ENCODE results near the gene KDM2B.

KDM2B gene

GRCh38 chr12:121453629-121454028 lies 127.2 kb downstream of the KDM2B start:
- DNase-seq: no peak

- DNase-seq: no peak
These were observed 127.8 kb downstream of the KDM2B start for GRCh38 chr12:121452985-121453360.

GRCh38 chr12:121452340-121452984 lies 128.4 kb downstream of the KDM2B start:
- no peak for DNase-seq

GRCh38 chr12:121451961-121452339 lies 128.9 kb downstream of the KDM2B start:
- DNase-seq: no peak

- DNase-seq: no peak
These were observed 132.0 kb downstream of the KDM2B start for GRCh38 chr12:121448771-121449315.

- DNase-seq: no peak
These were observed 134.1 kb downstream of the KDM2B start for GRCh38 chr12:121446750-121447149.

- no peak for DNase-seq
These were observed 136.0 kb downstream of the KDM2B start for GRCh38 chr12:121444842-121445202.

- DNase-seq: no peak
These were observed 136.6 kb downstream of the KDM2B start for GRCh38 chr12:121443911-121444841.

- DNase-seq: peak; percentile 57
These were observed 137.5 kb downstream of the KDM2B start for GRCh38 chr12:121443193-121443870.

GRCh38 chr12:121442028-121442948 lies 138.5 kb downstream of the KDM2B start:
- DNase-seq: no peak

GRCh38 chr12:121441555-121441954 lies 139.3 kb downstream of the KDM2B start:
- DNase-seq: peak; percentile 5

GRCh38 chr12:121440768-121441167 lies 140.1 kb downstream of the KDM2B start:
- no peak for DNase-seq

- no peak for DNase-seq
These were observed 141.1 kb downstream of the KDM2B start for GRCh38 chr12:121439715-121440114.

GRCh38 chr12:121438905-121439304 lies 141.9 kb downstream of the KDM2B start:
- DNase-seq: no peak

GRCh38 chr12:121436706-121437105 lies 144.1 kb downstream of the KDM2B start:
- DNase-seq: no peak

GRCh38 chr12:121432740-121433480 lies 147.9 kb downstream of the KDM2B start:
- no peak for DNase-seq

- DNase-seq: no peak
These were observed 149.9 kb downstream of the KDM2B start for GRCh38 chr12:121430833-121431415.

- no peak for DNase-seq
These were observed 151.9 kb downstream of the KDM2B start for GRCh38 chr12:121428883-121429282.

GRCh38 chr12:121427556-121428050 lies 153.2 kb downstream of the KDM2B start:
- DNase-seq: no peak

GRCh38 chr12:121424624-121424975 lies 156.2 kb downstream of the KDM2B start:
- DNase-seq: no peak
